ENCODE results near the gene MGAT4C.

The MGAT4C gene

DNA sequence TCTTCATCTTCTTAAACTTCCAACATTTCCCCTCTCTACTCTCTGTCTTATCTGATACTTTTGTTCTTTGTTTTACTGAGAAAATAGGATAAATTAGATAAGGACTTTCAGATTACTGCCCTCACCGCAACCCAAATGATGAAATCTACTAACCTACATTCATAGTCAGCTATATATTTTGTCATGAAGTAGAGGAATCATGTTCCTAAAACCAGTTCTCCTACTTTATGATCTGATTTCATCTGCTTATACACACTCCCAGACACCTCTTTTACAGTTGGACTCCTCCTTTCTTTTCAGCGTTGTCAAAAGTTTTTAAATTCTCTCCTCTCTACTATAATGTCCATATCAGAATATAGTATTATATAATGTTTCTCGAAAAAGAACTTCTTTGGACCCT is 29.7 kb downstream of the MGAT4C start:
- H3K4me2 ChIP-seq (ENCODE audit: low read length): no peak overlapping the region
- H3K9me3 ChIP-seq (replicated peaks; ENCODE audit: low read length): no peaks in the 10 kb centered on the region
- no peaks in the 10 kb centered on the region for H3K36me3 ChIP-seq (ENCODE audit: insufficient read depth, low read length)
- no peaks in the 10 kb centered on the region for H3K27me3 ChIP-seq (ENCODE audit: control insufficient read depth, insufficient read depth, low read length)
- no peak overlapping the region for H3K9ac ChIP-seq (ENCODE audit: low read depth, low read length)
- no peak overlapping the region for H3K4me3 ChIP-seq (ENCODE audit: low read length)
- peaks cover 15% of the 10 kb centered on the region for H3K4me1 ChIP-seq (ENCODE audit: control insufficient read depth, insufficient read depth, low read length)

DNA sequence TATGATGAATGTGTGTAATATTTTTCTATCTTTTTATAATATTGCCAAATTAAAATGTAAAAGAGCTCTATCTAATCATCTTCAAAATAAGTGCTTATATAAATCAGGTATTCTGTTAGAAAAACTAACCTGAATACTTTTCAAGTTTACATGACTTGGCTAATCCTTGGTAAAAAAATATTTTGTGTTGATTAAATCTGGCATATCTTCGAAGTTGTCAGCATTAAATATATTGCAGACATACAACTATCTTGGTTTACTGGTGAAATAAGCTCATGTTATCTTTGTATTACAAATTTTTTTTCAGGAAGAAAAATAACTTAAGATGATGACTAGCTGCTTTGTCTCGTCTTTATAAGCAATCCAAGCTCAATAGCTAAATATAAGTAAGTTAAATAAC is 39.6 kb downstream of the MGAT4C start:
- H3K36me3 ChIP-seq (ENCODE audit: insufficient read depth, low read length): no peaks in the 10 kb centered on the region
- H3K4me2 ChIP-seq (ENCODE audit: low read length): no peak overlapping the region
- no peaks in the 10 kb centered on the region for H3K4me1 ChIP-seq (ENCODE audit: control insufficient read depth, insufficient read depth, low read length)
- H3K27me3 ChIP-seq (ENCODE audit: control insufficient read depth, insufficient read depth, low read length): no peaks in the 10 kb centered on the region
- no peak overlapping the region for H3K9ac ChIP-seq (ENCODE audit: low read depth, low read length)
- H3K9me3 ChIP-seq (replicated peaks; ENCODE audit: low read length): no peaks in the 10 kb centered on the region
- no peak overlapping the region for H3K4me3 ChIP-seq (ENCODE audit: low read length)

DNA sequence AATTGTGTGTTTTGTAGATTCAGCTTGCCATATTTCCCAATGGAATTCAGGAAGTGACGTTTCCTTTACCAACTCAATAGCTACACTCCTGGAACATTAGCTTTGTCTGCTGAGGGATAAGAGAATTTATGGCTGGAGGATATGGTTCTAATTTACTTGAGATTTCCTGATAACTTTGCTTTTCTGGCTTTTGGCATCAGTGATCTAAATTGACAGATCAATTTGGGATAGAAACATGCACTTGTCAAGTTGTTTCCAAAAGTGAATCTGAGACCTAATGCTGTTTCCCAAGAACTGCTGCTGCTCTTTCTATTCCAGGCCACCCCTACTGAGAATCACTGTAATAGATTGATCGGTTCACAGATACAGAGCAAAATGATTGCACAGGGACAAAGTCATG is 43.2 kb downstream of the MGAT4C start:
- H3K27me3 ChIP-seq (ENCODE audit: control insufficient read depth, insufficient read depth, low read length): no peaks in the 10 kb centered on the region
- H3K9ac ChIP-seq (ENCODE audit: low read depth, low read length): no peak overlapping the region
- no peak overlapping the region for H3K4me2 ChIP-seq (ENCODE audit: low read length)
- H3K36me3 ChIP-seq (ENCODE audit: insufficient read depth, low read length): no peaks in the 10 kb centered on the region
- no peaks in the 10 kb centered on the region for H3K9me3 ChIP-seq (replicated peaks; ENCODE audit: low read length)
- H3K4me3 ChIP-seq (ENCODE audit: low read length): no peak overlapping the region
- no peaks in the 10 kb centered on the region for H3K4me1 ChIP-seq (ENCODE audit: control insufficient read depth, insufficient read depth, low read length)

DNA sequence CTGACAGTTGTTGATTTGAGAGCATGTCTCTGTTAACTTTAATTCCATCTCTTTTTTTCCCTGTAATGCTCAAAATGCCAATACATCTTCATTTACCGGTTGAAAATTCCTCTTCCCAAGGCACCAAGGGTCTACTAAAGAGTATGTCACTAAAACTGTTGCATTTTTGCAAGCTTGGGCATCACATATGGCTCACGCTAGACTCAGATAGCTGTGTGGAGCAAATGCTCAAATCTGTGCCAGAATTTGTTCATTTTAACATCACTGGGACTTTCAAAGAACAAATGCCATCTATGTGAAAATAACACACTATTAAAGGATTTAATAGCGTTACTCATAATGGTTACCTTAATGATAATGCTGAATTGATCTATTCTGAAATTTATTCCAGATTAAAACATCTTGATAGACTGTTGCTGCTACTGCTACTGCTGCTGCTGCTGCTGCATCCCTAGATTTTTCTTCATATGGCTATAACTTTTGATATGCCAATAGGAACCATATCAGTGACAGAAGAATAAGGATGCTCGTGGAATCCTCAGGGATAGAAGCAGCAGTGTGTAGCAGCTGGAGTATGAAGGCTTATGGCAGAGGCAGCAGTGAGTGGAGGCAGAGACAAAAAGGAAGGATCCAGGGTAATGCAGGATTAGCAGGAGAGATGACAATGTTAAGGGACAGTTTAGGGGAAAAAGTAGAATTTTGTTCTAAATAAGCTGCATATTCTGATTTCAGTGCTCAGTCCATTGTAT is 57.3 kb downstream of the MGAT4C start:
- H3K9ac ChIP-seq (ENCODE audit: low read depth, low read length): no peak overlapping the region
- H3K36me3 ChIP-seq (ENCODE audit: insufficient read depth, low read length): no peaks in the 10 kb centered on the region
- H3K4me1 ChIP-seq (ENCODE audit: control insufficient read depth, insufficient read depth, low read length): peaks cover 9% of the 10 kb centered on the region
- no peaks in the 10 kb centered on the region for H3K9me3 ChIP-seq (replicated peaks; ENCODE audit: low read length)
- no peak overlapping the region for H3K4me2 ChIP-seq (ENCODE audit: low read length)
- no peaks in the 10 kb centered on the region for H3K27me3 ChIP-seq (ENCODE audit: control insufficient read depth, insufficient read depth, low read length)
- H3K4me3 ChIP-seq (ENCODE audit: low read length): no peak overlapping the region

DNA sequence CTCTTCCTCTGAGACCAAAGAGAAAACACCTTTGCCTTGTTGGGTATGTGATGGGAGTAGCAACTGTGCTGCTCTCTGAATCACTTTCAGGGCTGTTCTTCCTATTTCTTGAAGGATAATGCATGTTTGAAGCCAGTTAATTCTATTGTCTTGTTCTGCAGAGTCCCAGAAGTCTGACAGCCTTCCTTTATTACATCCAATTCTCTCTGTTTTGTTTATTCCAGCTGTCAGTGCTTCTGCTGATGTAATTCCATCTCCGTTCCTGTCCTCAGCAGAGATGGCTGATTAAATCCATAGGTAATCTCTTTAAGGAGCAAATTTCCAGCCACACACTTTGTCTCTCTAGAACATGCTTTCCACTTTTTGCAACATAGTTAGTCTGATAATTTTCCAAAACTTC is 59.7 kb downstream of the MGAT4C start:
- no peak overlapping the region for H3K4me3 ChIP-seq (ENCODE audit: low read length)
- no peaks in the 10 kb centered on the region for H3K27me3 ChIP-seq (ENCODE audit: control insufficient read depth, insufficient read depth, low read length)
- no peak overlapping the region for H3K4me2 ChIP-seq (ENCODE audit: low read length)
- H3K9me3 ChIP-seq (replicated peaks; ENCODE audit: low read length): no peaks in the 10 kb centered on the region
- H3K4me1 ChIP-seq (ENCODE audit: control insufficient read depth, insufficient read depth, low read length): peaks cover 17% of the 10 kb centered on the region
- no peaks in the 10 kb centered on the region for H3K36me3 ChIP-seq (ENCODE audit: insufficient read depth, low read length)
- H3K9ac ChIP-seq (ENCODE audit: low read depth, low read length): no peak overlapping the region

DNA sequence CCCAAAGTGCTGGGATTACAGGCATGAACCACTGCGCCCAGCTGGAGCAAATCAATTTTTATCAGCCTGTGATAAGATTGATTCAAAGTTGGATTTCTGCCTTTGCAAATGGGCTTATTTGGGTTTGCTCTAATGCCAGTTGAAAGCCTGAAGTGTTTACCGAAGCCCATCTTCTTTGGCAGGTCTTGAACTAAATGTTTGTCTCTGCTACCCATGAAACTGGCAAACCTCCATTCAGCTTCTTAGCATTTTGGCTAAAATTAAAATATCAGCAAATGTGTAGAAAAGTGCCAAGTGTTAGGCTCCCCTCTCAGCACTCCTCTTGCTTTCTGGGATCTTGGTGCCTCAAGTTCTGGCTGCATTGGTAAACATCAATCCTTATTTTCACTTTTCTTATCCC is 61.5 kb downstream of the MGAT4C start:
- H3K4me2 ChIP-seq (ENCODE audit: low read length): no peak overlapping the region

DNA sequence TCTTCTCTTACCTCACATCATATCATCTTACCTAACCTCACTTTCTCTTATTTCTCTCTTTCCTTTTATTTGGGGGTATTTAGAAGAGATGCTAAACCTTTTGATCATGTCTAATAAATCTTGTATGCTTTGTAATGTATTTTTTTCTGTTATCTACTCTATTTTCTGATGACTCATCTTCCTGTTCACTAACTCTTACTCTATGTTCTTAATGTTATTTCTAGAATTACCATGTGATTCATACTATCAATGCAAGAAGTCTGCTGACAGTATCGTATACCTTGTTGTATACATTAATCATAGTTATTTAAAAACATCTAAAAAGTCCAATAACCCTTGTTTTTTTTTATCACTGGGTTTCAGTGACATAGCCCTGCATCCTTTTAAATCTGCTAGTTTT is 62.3 kb downstream of the MGAT4C start:
- Histone ChIP-seq H3K4me2 (ENCODE audit: low read length) (peak overlapping the region; percentile 55), H3K4me3 (ENCODE audit: low read length) (no peak overlapping the region), H3K27me3 (ENCODE audit: control insufficient read depth, insufficient read depth, low read length) (no peaks in the 10 kb centered on the region), H3K36me3 (ENCODE audit: insufficient read depth, low read length) (no peaks in the 10 kb centered on the region), H3K4me1 (ENCODE audit: control insufficient read depth, insufficient read depth, low read length) (peaks cover 17% of the 10 kb centered on the region), H3K9me3 (replicated peaks; ENCODE audit: low read length) (no peaks in the 10 kb centered on the region), H3K9ac (ENCODE audit: low read depth, low read length) (no peak overlapping the region)

More for the DNA sequence above, 61.5 kb downstream of the MGAT4C start:
- Histone ChIP-seq H3K9ac (ENCODE audit: low read depth, low read length) (no peak overlapping the region), H3K36me3 (ENCODE audit: insufficient read depth, low read length) (no peaks in the 10 kb centered on the region), H3K4me3 (ENCODE audit: low read length) (no peak overlapping the region), H3K9me3 (replicated peaks; ENCODE audit: low read length) (no peaks in the 10 kb centered on the region), H3K4me1 (ENCODE audit: control insufficient read depth, insufficient read depth, low read length) (peaks cover 17% of the 10 kb centered on the region), H3K27me3 (ENCODE audit: control insufficient read depth, insufficient read depth, low read length) (no peaks in the 10 kb centered on the region)

DNA sequence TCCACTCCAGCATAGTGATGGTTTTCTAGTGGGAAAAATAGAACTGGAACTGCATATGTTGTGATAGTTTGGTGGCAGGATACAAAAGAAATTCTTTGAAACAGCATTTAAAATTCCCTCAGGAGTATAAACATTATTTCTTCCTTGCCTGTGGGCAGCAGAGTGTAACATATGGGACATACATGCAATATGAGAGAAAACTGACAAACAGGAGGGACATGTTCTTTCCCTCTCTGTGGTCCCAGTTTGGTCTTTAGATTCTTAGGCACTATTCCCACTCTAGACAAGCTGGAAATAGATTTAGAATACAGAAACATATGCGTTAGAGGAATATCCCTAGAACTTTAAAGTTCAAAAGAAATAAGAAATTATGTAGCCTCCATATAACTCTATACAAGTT is 68.0 kb downstream of the MGAT4C start:
- H3K4me3 ChIP-seq (ENCODE audit: low read length): no peak overlapping the region
- no peak overlapping the region for H3K9ac ChIP-seq (ENCODE audit: low read depth, low read length)
- H3K36me3 ChIP-seq (ENCODE audit: insufficient read depth, low read length): no peaks in the 10 kb centered on the region
- no peaks in the 10 kb centered on the region for H3K9me3 ChIP-seq (replicated peaks; ENCODE audit: low read length)
- H3K4me2 ChIP-seq (ENCODE audit: low read length): no peak overlapping the region
- peaks cover 4% of the 10 kb centered on the region for H3K4me1 ChIP-seq (ENCODE audit: control insufficient read depth, insufficient read depth, low read length)
- no peaks in the 10 kb centered on the region for H3K27me3 ChIP-seq (ENCODE audit: control insufficient read depth, insufficient read depth, low read length)

DNA sequence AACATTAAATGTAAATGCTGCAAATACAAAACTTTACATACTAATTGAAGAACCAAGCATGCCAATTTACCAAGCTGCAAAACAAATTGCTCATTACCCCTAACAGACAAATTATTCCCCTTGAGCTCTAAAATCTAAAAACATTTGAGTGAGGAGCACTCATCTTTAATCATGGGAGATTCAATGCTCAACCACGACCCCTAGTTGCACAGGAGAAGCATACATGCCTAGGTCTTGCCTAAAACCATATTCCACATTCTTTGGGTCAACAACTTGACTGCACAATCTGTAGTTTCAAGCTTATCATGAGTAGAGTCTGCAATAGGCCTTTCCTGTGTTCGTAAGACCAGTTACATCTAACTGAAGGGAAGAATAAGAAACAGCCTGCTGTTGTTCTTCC is 69.7 kb downstream of the MGAT4C start:
- no peak overlapping the region for H3K9ac ChIP-seq (ENCODE audit: low read depth, low read length)
- H3K27me3 ChIP-seq (ENCODE audit: control insufficient read depth, insufficient read depth, low read length): no peaks in the 10 kb centered on the region
- no peaks in the 10 kb centered on the region for H3K36me3 ChIP-seq (ENCODE audit: insufficient read depth, low read length)
- H3K4me1 ChIP-seq (ENCODE audit: control insufficient read depth, insufficient read depth, low read length): no peaks in the 10 kb centered on the region
- no peak overlapping the region for H3K4me3 ChIP-seq (ENCODE audit: low read length)
- H3K4me2 ChIP-seq (ENCODE audit: low read length): no peak overlapping the region
- H3K9me3 ChIP-seq (replicated peaks; ENCODE audit: low read length): no peaks in the 10 kb centered on the region

DNA sequence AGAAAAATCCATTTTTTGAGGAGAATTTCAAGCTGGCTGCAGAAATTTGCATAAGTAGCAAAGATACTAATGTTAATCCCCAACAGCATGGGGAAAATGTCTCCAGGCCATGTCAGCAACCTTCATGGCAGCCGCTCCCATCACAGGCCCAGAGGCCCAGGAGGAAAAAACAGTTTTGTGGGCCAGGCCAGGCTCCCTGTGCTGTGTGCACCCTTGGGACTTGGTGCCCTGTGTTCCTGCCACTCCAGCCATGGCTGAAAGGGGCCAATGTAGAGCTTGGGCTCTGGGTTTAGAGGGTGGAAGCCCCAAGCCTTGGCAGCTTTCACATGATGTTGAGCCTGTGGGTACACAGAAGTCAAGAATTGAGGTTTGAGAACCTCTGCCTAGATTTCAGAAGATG is 76.3 kb downstream of the MGAT4C start:
- Histone ChIP-seq H3K9ac (ENCODE audit: low read depth, low read length) (no peak overlapping the region), H3K27me3 (ENCODE audit: control insufficient read depth, insufficient read depth, low read length) (no peaks in the 10 kb centered on the region), H3K4me1 (ENCODE audit: control insufficient read depth, insufficient read depth, low read length) (no peaks in the 10 kb centered on the region), H3K4me3 (ENCODE audit: low read length) (no peak overlapping the region), H3K36me3 (ENCODE audit: insufficient read depth, low read length) (no peaks in the 10 kb centered on the region), H3K4me2 (ENCODE audit: low read length) (no peak overlapping the region), H3K9me3 (replicated peaks; ENCODE audit: low read length) (no peaks in the 10 kb centered on the region)

DNA sequence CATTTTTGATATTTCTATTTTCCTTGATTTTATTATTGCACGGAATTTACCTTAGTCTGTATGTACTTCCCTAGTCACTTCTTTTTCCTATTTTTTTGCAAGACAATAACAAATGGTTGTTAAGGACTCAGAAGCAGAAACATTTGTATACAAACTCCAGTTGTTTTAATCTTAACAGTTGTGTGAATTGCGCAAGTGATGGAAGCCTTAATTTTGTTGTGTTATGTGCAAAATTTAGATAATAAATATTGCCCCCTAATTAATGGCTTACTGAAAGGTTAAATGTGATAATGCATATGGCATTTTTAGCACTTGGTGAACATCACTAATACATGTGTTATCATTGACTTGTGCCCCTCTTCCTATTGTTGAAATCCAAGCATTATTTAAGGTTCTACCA is 82.0 kb downstream of the MGAT4C start:
- H3K4me3 ChIP-seq (ENCODE audit: low read length): no peak overlapping the region
- no peaks in the 10 kb centered on the region for H3K9me3 ChIP-seq (replicated peaks; ENCODE audit: low read length)
- H3K9ac ChIP-seq (ENCODE audit: low read depth, low read length): no peak overlapping the region
- no peaks in the 10 kb centered on the region for H3K36me3 ChIP-seq (ENCODE audit: insufficient read depth, low read length)
- no peak overlapping the region for H3K4me2 ChIP-seq (ENCODE audit: low read length)
- H3K4me1 ChIP-seq (ENCODE audit: control insufficient read depth, insufficient read depth, low read length): peaks cover 4% of the 10 kb centered on the region
- H3K27me3 ChIP-seq (ENCODE audit: control insufficient read depth, insufficient read depth, low read length): no peaks in the 10 kb centered on the region

DNA sequence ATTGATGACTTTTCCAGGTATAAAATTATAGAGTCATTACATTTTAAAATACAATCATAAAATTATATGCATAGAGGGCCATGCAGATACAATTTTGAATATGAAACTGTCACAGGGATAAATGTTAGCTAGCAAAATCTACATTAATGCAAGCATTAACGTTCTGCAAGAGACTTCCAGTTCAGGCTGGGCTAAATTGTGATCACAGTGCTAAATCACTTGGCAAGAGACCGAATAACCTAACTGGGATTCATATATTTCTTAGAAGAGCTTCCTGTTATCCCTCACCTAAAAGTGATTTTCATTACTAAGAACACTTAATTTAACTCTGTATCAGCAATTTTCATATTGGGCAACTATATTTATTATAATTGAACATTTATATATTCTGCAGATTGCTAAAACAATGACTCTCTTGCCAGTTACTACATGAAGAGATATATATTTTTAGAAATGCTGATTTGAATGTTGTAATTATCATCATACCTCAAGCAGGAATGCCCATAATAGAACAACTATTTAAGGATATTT is 83.2 kb downstream of the MGAT4C start:
- H3K36me3 ChIP-seq (ENCODE audit: insufficient read depth, low read length): no peaks in the 10 kb centered on the region
- peaks cover 4% of the 10 kb centered on the region for H3K4me1 ChIP-seq (ENCODE audit: control insufficient read depth, insufficient read depth, low read length)
- H3K9me3 ChIP-seq (replicated peaks; ENCODE audit: low read length): no peaks in the 10 kb centered on the region
- no peaks in the 10 kb centered on the region for H3K27me3 ChIP-seq (ENCODE audit: control insufficient read depth, insufficient read depth, low read length)
- no peak overlapping the region for H3K4me2 ChIP-seq (ENCODE audit: low read length)
- H3K4me3 ChIP-seq (ENCODE audit: low read length): no peak overlapping the region
- no peak overlapping the region for H3K9ac ChIP-seq (ENCODE audit: low read depth, low read length)

Measured in skeletal muscle satellite cell (primary cell).